Activated naive CD4-positive, alpha-beta T cell treated with anti-CD3 and anti-CD28 coated beads, Interleukin-2, amount 10 ng/mL, durations not matched to agents 7 days and 5 days (primary cell): ENCODE data around the gene MC5R.
A peak's percentile ranks its signal among the peaks of the same experiment; 100 is the strongest.
"Not testable (repeated sequence)": the region's sequence is repeated elsewhere in the genome, so short reads cannot be mapped to it uniquely, and the experiment has no call there.

ENCODE experiments used
- CTCF ChIA-PET: fragments of 350-600 bp; sonication (Branson Sonifier 250); formaldehyde crosslinking; loops from one replicate; lab custom pipeline; 2021; ENCODE audit warnings: antibody characterized with exemption; lab: Charles Lee
- DNase-seq: peaks from one replicate; pipeline ENCODE4 v3.0.0-alpha.2; 2020
- H3K27ac Mint-ChIP-seq: one replicate; pipeline ENCODE4 v1.8.0; 2021; ENCODE audit warnings: mild to moderate bottlenecking, moderate library complexity, mixed read lengths
- H3K27me3 Mint-ChIP-seq: one replicate; pipeline ENCODE4 v1.8.0; 2021; ENCODE audit warnings: mild to moderate bottlenecking, mixed read lengths
- H3K36me3 Mint-ChIP-seq: one replicate; pipeline ENCODE4 v1.8.0; 2021; ENCODE audit warnings: mixed read lengths
- H3K4me1 Mint-ChIP-seq: one replicate; pipeline ENCODE4 v1.8.0; 2021; ENCODE audit warnings: mixed read lengths
- H3K4me3 Mint-ChIP-seq: one replicate; pipeline ENCODE4 v1.8.0; 2021; ENCODE audit warnings: mild to moderate bottlenecking, moderate library complexity, mixed read lengths
- H3K9me3 Mint-ChIP-seq: one replicate; pipeline ENCODE4 v1.8.0; 2021; ENCODE audit warnings: mixed read lengths

Gene MC5R

GRCh38 chr18:13810950-13811485 is 12.9 kb upstream of the MC5R start:
- no peak overlapping the region for H3K4me3 Mint-ChIP-seq
- no peaks in the 10 kb centered on the region for H3K36me3 Mint-ChIP-seq
- H3K27ac Mint-ChIP-seq: no peak overlapping the region
- CTCF ChIA-PET: interaction anchor here (0.6 to 6.1 kb wide), 2 partner anchors 8 to 46 kb away, joined by 3 to 35 read pairs; no protein-coding TSS in a partner anchor
- H3K27me3 Mint-ChIP-seq: peaks cover 17% of the 10 kb centered on the region
- no peaks in the 10 kb centered on the region for H3K9me3 Mint-ChIP-seq
- no peak for DNase-seq
- H3K4me1 Mint-ChIP-seq: no peaks in the 10 kb centered on the region

GRCh38 chr18:13811993-13812392 is 12.0 kb upstream of the MC5R start:
- no peak overlapping the region for H3K4me3 Mint-ChIP-seq
- peaks cover 20% of the 10 kb centered on the region for H3K27me3 Mint-ChIP-seq
- CTCF ChIA-PET: interaction anchor here (0.6 to 6.1 kb wide), 8 partner anchors 9 to 596 kb away, joined by 3 to 35 read pairs (median 6); partner anchors contain the start of gene MC5R
- no peaks in the 10 kb centered on the region for H3K9me3 Mint-ChIP-seq
- H3K36me3 Mint-ChIP-seq: no peaks in the 10 kb centered on the region
- H3K4me1 Mint-ChIP-seq: no peaks in the 10 kb centered on the region
- no peak overlapping the region for H3K27ac Mint-ChIP-seq
- no peak for DNase-seq

GRCh38 chr18:13813271-13813849 is 10.6 kb upstream of the MC5R start:
- Mint-ChIP-seq H3K36me3 (no peaks in the 10 kb centered on the region), H3K27me3 (peaks cover 21% of the 10 kb centered on the region), H3K9me3 (no peaks in the 10 kb centered on the region), H3K4me1 (no peaks in the 10 kb centered on the region), H3K27ac (no peak overlapping the region), H3K4me3 (no peak overlapping the region)
- peak; percentile 73 for DNase-seq
- CTCF ChIA-PET: interaction anchor here (0.7 to 6.1 kb wide), 9 partner anchors 11 to 597 kb away, joined by 3 to 35 read pairs (median 5); partner anchors contain the start of gene MC5R

- Mint-ChIP-seq H3K36me3 (no peaks in the 10 kb centered on the region), H3K4me1 (peaks cover 6% of the 10 kb centered on the region), H3K27ac (no peak overlapping the region), H3K27me3 (peaks cover 40% of the 10 kb centered on the region), H3K9me3 (no peaks in the 10 kb centered on the region), H3K4me3 (no peak overlapping the region)
- no peak for DNase-seq
- CTCF ChIA-PET: no interaction called here
Measured at GRCh38 chr18:13826209-13826608, 2.3 kb downstream of the MC5R start.

- no peaks in the 10 kb centered on the region for H3K9me3 Mint-ChIP-seq
- DNase-seq: no peak
- H3K36me3 Mint-ChIP-seq: no peaks in the 10 kb centered on the region
- H3K4me1 Mint-ChIP-seq: no peaks in the 10 kb centered on the region
- peaks cover 38% of the 10 kb centered on the region for H3K27me3 Mint-ChIP-seq
- no peak overlapping the region for H3K27ac Mint-ChIP-seq
- H3K4me3 Mint-ChIP-seq: no peak overlapping the region
- CTCF ChIA-PET: interaction anchor here (1.3 to 2.0 kb wide), 3 partner anchors 8 to 254 kb away, joined by 4 to 5 read pairs (median 4); partner anchors contain the start of gene MC5R
Measured at GRCh38 chr18:13831864-13832508, 8.0 kb downstream of the MC5R start.

GRCh38 chr18:13834496-13835015 is 10.6 kb downstream of the MC5R start:
- Mint-ChIP-seq H3K27me3 (peaks cover 34% of the 10 kb centered on the region), H3K9me3 (no peaks in the 10 kb centered on the region), H3K4me3 (no peak overlapping the region), H3K36me3 (no peaks in the 10 kb centered on the region), H3K4me1 (no peaks in the 10 kb centered on the region), H3K27ac (no peak overlapping the region)
- no peak for DNase-seq
- CTCF ChIA-PET: no interaction called here

- CTCF ChIA-PET: no interaction called here
- no peak for DNase-seq
- H3K27me3 Mint-ChIP-seq: peaks cover 34% of the 10 kb centered on the region
- no peak overlapping the region for H3K4me3 Mint-ChIP-seq
- H3K36me3 Mint-ChIP-seq: no peaks in the 10 kb centered on the region
- H3K9me3 Mint-ChIP-seq: no peaks in the 10 kb centered on the region
- no peak overlapping the region for H3K27ac Mint-ChIP-seq
- no peaks in the 10 kb centered on the region for H3K4me1 Mint-ChIP-seq
Measured at GRCh38 chr18:13835202-13835601, 11.3 kb downstream of the MC5R start.

- H3K4me1 Mint-ChIP-seq: no peaks in the 10 kb centered on the region
- H3K9me3 Mint-ChIP-seq: no peaks in the 10 kb centered on the region
Measured at GRCh38 chr18:13836559-13836958, 12.6 kb downstream of the MC5R start.

GRCh38 chr18:13849791-13850190 is 25.8 kb downstream of the MC5R start:
- peaks cover 6% of the 10 kb centered on the region for H3K9me3 Mint-ChIP-seq
- no peaks in the 10 kb centered on the region for H3K27me3 Mint-ChIP-seq
- H3K36me3 Mint-ChIP-seq: no peaks in the 10 kb centered on the region
- H3K27ac Mint-ChIP-seq: no peak overlapping the region
- H3K4me1 Mint-ChIP-seq: no peaks in the 10 kb centered on the region
- CTCF ChIA-PET: no interaction called here
- no peak overlapping the region for H3K4me3 Mint-ChIP-seq
- DNase-seq: no peak

More at GRCh38 chr18:13836559-13836958, 12.6 kb downstream of the MC5R start:
- Mint-ChIP-seq H3K27ac (no peak overlapping the region), H3K36me3 (no peaks in the 10 kb centered on the region), H3K27me3 (peaks cover 28% of the 10 kb centered on the region), H3K4me3 (no peak overlapping the region)
- DNase-seq: no peak
- CTCF ChIA-PET: no interaction called here

GRCh38 chr18:13862898-13863297 is 38.9 kb downstream of the MC5R start:
- H3K27me3 Mint-ChIP-seq: peaks cover 31% of the 10 kb centered on the region

GRCh38 chr18:13868501-13869271 is 44.7 kb downstream of the MC5R start:
- CTCF ChIA-PET: no interaction called here
- no peaks in the 10 kb centered on the region for H3K36me3 Mint-ChIP-seq
- no peak overlapping the region for H3K27ac Mint-ChIP-seq
- H3K27me3 Mint-ChIP-seq: peaks cover 55% of the 10 kb centered on the region
- H3K4me3 Mint-ChIP-seq: no peak overlapping the region
- no peak for DNase-seq
- no peaks in the 10 kb centered on the region for H3K9me3 Mint-ChIP-seq
- no peaks in the 10 kb centered on the region for H3K4me1 Mint-ChIP-seq

More at GRCh38 chr18:13862898-13863297, 38.9 kb downstream of the MC5R start:
- DNase-seq, H3K27ac Mint-ChIP-seq, H3K9me3 Mint-ChIP-seq, H3K4me1 Mint-ChIP-seq, H3K36me3 Mint-ChIP-seq, CTCF ChIA-PET, H3K4me3 Mint-ChIP-seq: not testable (repeated sequence)

GRCh38 chr18:13871701-13872100 is 47.8 kb downstream of the MC5R start:
- Mint-ChIP-seq H3K4me1 (no peaks in the 10 kb centered on the region), H3K27ac (no peak overlapping the region), H3K9me3 (no peaks in the 10 kb centered on the region), H3K27me3 (peaks cover 56% of the 10 kb centered on the region), H3K36me3 (no peaks in the 10 kb centered on the region), H3K4me3 (no peak overlapping the region)
- CTCF ChIA-PET: no interaction called here
- no peak for DNase-seq

- CTCF ChIA-PET: no interaction called here
- Mint-ChIP-seq H3K4me1 (no peaks in the 10 kb centered on the region), H3K27me3 (peaks cover 50% of the 10 kb centered on the region), H3K36me3 (no peaks in the 10 kb centered on the region), H3K9me3 (no peaks in the 10 kb centered on the region), H3K4me3 (no peak overlapping the region), H3K27ac (no peak overlapping the region)
- no peak for DNase-seq
Measured at GRCh38 chr18:13872373-13872772, 48.4 kb downstream of the MC5R start.

GRCh38 chr18:13872932-13873331 is 49.0 kb downstream of the MC5R start:
- CTCF ChIA-PET: no interaction called here

More at GRCh38 chr18:13872932-13873331, 49.0 kb downstream of the MC5R start:
- Mint-ChIP-seq H3K9me3 (no peaks in the 10 kb centered on the region), H3K36me3 (no peaks in the 10 kb centered on the region), H3K4me3 (no peak overlapping the region), H3K27me3 (peaks cover 44% of the 10 kb centered on the region), H3K27ac (no peak overlapping the region), H3K4me1 (no peaks in the 10 kb centered on the region)
- no peak for DNase-seq
